GM19463 (cell line): ENCODE data around the gene HOXD3.

Experiments
- ATAC-seq: cut with Tn5 transposase; IDR thresholded peaks from one replicate; pipeline ENCODE4 v1.9.1; 2021; ENCODE audit warnings: mild to moderate bottlenecking, moderate library complexity; ENCODE audit not compliant: unreplicated experiment

Gene HOXD3

DNA sequence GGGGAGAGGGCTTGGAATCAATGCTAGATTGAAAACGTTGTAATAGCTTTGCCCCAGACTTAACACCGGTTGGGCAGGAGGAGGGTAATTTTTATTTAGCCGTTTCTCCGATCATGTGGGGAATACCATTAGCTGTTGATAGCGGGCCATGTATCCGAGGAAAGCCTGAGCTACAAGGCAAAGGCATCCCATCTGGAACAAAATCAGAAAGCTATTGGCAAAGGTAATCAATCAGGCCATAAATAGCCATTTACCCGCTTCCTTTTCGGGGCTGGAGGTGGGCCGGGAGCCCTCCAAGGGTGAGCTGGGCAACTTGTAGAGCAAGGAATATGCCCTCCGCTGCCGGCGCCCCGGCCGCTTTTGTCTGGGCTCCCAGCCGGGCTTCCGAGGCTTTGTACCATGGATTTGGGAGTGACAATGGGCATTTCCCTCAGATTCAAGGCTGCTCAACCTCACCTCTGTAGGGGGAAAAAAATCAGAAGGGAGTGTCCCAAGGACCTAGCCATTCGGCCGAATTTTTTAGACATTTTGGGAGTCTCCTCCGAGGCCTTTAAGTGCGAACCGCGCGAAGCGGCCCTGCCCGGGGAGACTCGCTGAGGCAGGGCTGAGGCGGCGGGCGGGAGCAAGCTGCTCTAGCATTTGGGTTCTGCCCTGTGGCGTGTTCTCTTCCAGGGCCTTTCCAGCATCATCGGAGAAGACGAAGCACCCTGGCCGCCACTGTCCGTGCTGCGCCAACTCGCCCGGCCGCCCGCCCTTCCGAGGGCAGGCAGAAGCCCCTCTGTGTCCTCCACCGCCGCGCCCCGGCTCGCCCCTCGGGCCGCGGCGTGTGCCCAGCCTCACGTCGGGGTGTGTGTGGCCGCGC is 35.7 kb upstream of the HOXD3 start:
- ATAC-seq: no peak

GRCh38 chr2:176122052-176122682 is 34.9 kb upstream of the HOXD3 start:
- ATAC-seq: no peak

DNA sequence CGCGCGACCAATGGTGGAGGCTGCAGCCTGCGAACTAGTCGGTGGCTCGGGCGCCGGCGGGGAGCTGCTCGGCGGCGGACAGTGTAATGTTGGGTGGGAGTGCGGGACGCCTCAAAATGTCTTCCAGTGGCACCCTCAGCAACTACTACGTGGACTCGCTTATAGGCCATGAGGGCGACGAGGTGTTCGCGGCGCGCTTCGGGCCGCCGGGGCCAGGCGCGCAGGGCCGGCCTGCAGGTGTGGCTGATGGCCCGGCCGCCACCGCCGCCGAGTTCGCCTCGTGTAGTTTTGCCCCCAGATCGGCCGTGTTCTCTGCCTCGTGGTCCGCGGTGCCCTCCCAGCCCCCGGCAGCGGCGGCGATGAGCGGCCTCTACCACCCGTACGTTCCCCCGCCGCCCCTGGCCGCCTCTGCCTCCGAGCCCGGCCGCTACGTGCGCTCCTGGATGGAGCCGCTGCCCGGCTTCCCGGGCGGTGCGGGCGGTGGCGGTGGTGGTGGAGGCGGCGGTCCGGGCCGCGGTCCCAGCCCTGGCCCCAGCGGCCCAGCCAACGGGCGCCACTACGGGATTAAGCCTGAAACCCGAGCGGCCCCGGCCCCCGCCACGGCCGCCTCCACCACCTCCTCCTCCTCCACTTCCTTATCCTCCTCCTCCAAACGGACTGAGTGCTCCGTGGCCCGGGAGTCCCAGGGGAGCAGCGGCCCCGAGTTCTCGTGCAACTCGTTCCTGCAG is 34.3 kb upstream of the HOXD3 start, which contains the start of gene HOXD9:
Gene HOXD9 (plus strand): TSS at position 37 of the 728 bp plus-strand sequence. CDS start 50 bp downstream, at position 87.
- ATAC-seq: no peak

DNA sequence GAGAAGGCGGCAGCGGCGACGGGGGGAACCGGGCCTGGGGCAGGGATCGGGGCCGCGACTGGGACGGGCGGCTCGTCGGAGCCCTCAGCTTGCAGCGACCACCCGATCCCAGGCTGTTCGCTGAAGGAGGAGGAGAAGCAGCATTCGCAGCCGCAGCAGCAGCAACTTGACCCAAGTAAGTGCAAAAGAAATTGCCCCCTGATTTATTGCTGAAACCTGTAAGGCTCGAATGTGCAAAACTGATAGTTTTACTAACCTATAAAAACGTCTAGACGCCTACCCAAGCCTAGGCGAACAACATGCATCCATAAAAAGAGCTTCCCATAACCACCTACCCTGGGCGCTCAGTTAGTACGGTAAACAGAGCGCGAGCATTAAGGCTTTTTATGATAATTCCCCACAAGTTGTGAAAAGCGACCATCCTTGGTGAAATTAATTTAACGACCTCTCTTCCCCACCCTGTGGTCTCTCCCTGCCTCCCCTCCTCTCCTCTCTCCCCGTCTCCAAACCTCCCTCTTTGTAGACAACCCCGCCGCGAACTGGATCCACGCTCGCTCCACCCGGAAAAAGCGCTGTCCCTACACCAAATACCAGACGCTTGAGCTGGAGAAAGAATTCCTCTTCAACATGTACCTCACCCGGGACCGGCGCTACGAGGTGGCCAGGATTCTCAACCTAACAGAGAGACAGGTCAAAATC is 33.5 kb upstream of the HOXD3 start:
- ATAC-seq: no peak

DNA sequence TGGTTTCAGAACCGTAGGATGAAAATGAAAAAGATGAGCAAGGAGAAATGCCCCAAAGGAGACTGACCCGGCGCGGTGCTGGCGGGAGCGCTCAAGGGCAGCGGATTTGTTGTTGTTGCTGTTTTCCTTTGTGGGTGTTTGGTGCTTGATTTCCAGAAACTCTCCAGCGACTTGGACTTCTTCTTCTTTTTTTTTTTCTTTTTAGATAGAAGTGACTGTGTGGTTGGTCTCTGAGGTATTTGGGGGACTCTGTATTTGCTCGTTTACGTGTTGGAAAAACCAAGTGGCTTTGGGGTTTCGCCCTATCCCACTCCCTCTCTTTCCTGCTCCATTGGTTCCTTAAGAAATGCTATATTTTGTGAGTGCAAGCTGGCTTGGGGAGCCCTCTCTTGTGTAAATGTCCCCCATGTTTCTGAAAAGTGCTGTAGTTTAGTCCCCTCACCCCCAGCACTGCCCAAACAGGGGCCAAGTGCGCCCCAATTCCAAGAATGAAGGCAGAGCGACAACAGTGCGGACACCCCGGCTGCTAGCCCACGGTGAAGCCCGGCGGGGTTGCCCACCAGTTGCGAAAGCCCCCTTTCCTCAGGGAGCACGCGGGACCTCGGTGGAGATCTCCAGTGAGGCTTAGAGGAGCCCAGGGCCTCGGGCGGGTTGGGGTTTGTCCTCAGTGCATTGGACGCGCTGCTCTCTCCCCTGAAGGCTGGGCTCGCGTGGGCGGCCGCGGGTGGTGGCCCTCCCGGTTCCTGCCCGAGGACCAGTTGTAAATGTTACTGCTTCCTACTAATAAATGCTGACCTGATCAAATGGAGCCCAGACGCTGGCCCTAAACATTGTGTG is 32.8 kb upstream of the HOXD3 start:
- ATAC-seq: no peak

DNA sequence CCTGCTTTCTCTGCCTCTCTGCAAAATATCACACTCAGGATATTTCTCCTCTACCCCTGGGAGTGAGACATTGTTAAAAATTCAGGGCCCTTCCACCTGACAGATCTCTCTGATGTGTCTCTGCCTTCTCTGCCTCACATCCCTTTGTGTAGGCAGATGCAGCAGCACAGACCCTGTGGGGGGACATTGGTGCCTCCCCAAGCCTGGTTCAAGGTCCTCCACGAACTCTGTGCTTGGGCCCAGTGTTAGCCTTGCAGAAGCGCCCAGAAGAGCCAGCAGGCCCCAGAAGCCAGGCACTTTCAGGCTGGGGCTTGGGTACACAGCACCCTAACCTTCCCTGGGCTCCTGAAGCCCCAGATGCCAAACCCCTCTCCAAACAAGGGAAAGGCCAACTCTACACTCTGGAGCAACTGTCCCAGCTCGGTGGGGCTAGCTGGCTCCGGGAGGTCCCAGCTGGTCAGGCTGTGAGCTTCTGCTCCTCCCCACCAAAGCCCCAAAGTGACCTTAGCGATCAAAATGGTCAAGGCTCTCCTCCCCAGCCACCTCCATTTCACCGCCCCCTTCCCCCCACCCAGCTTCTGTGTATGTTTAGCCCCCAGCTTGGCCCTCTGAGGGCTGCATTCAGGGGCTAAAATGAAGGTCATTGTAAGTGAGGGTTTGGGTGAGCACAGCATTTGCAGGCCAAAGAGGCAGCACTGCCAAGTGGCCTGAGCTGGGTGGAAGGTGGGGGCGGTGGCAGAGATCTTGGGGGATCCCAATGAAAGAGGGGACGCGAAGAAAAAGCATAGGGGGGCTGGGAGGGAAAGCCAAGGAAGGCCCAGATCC is 31.9 kb upstream of the HOXD3 start:
- no peak for ATAC-seq

GRCh38 chr2:176125772-176126054 is 31.4 kb upstream of the HOXD3 start:
- ATAC-seq: no peak

DNA sequence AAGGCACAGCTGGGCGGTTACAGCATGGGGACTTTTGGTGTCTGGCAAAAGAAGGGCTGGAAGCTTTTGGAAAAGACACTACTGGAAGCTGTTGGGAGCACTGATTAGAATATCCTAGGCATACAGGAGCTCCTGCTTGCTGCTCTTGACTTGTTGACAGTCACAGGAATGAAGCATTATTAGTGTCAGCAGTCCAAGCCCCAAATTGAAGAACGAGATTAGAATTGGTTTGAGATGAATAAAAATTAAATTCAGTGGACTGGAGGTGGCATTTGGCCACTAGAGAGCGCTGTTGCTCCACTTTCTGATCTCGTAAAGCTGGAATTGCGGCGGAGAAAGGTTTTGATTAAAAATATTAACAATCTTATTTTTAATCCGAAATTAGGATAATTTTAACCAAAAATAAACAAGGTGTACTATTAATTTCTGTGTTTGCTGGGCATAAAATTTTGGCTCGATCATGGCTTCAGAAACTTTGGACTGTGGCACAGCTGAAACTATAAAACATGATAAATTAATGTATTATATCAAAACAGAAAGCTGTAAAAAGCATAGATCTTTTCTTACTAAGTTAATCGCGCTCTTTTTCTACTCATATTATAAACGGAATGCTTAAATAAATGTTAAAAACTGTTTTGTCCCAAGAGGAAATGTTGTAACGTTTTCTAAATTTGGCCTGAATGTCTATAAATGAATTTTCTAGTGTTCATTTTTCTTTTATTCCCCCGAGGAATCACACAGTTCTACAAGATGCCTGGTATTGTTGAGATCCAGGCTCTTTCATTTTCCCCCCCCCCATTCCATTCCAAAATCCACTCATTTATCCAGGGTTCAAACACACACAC is 30.0 kb upstream of the HOXD3 start:
- ATAC-seq: no peak

- ATAC-seq: no peak
Measured at GRCh38 chr2:176127774-176128072, 29.4 kb upstream of the HOXD3 start.

- ATAC-seq: no peak
Measured at GRCh38 chr2:176128172-176128981, 28.7 kb upstream of the HOXD3 start.

DNA sequence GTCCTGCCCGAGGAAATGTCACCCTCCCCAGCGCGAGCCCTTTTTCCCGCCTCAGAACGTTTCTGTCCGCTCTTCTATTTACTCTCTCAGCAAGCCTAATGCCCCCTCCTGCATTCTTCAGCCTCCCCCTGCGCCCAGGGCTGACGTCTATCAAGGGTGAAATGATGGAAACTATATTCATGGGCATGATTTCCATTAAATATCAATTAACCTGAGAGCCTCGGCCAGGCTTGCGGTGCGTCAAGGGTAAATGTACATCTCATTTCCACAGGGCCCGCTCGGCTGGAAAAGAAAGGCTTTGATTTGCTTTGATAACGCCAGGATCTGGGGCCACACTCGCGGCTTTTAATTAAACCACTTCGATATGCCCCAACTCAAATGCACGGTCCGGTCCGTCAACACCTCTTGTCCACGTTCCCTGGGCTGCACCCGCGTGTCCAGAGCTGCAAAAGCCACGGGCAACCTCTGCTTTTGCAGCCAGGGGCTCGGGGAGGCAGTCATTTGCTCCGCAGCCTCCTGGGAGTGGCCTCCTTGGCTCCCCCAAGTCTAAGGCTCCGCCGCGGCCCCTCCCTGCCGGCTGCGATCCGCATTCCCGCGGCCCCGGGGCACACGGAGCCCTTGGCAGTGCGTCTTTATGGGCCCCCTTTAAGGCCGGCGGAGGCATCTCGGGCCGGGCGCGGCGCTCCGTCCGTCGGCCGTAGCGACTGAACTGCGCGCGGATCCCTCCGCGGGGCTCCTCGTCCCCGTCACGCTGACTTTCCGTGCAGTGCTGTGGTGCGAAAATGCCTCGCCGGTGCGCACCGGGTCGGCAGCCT is 27.9 kb upstream of the HOXD3 start, which contains the start of gene HOXD8:
Gene HOXD8 (plus strand): TSS at position 724 of the 815 bp plus-strand sequence. CDS start 662 bp downstream, outside the sequence.
- ATAC-seq: no peak

- ATAC-seq: no peak
Measured at GRCh38 chr2:176129813-176130146, 27.3 kb upstream of the HOXD3 start.

GRCh38 chr2:176130147-176130956 is 26.8 kb upstream of the HOXD3 start:
- no peak for ATAC-seq

DNA sequence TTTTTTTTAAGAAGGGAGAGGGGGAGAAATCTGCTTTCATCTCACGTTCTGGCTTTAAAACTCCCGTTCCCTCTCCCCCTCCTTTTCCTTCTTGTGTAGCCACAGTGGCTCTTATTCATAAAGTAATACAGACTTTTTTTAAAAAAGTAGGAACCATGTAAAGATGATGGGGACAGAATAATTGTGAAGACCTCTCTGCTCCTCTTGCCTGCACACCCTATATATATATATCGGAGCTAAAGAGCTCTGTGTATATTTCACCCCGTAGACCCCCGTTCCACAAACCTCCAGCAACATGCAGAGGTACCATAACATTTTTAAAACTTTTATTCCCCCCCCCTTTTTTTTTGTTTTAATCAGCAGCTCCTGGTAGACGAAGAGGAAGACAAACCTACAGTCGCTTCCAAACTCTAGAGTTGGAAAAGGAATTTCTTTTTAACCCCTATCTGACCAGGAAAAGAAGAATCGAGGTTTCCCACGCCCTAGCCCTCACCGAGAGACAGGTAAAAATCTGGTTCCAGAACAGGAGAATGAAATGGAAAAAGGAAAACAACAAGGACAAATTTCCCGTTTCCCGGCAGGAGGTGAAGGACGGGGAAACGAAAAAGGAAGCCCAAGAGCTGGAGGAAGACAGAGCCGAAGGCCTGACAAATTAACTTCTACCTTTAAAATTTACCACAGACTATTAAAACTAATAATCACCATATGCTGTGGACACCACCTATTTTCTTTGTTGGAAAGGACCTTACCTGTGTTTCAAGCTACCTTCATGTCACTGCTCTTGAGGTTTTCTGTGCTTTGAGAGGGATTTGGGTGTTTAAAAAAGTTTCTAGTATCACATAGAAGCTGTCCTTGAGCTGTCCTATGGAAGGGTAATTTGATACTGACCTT is 25.9 kb upstream of the HOXD3 start:
- ATAC-seq: no peak

DNA sequence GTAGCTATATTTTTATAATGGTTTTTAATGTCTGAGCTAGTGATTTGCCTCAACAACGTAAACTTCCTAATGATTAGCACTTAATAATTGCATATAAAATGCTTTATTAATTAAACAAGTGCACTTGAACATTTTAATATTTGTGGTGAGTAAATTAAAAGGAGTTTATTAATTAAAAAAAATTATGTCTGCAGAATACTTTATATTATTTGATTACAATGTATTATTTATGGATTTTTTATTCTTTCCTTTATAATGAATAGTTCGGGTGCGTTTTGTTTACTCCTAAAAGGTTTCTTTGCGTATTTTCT is 25.3 kb upstream of the HOXD3 start:
- no peak for ATAC-seq
